ENCODE data around the gene FBXW11.

The FBXW11 gene

DNA sequence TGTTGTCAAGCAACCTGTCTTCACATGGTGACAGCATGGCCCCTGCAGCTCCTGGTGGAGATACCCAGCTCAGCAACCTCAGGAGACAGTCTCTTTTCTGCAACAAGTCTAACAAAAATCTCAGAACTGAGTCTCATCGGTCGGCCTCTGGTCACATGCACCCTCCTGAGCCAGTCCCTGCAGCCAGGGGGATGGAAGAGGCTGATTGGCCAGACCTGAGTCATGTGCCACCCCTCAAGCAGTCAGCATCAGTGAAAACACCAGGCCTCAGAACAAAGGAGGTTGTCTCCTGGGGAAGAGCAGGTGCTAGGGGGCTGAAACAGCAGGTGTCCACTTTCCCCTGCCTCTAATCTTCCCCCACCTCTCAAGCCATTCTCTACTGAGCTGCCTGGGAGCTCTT lies 166.4 kb downstream of the FBXW11 start:
- no peak overlapping the region for H3K27ac ChIP-seq
- TF ChIP-seq, protein P1, sequence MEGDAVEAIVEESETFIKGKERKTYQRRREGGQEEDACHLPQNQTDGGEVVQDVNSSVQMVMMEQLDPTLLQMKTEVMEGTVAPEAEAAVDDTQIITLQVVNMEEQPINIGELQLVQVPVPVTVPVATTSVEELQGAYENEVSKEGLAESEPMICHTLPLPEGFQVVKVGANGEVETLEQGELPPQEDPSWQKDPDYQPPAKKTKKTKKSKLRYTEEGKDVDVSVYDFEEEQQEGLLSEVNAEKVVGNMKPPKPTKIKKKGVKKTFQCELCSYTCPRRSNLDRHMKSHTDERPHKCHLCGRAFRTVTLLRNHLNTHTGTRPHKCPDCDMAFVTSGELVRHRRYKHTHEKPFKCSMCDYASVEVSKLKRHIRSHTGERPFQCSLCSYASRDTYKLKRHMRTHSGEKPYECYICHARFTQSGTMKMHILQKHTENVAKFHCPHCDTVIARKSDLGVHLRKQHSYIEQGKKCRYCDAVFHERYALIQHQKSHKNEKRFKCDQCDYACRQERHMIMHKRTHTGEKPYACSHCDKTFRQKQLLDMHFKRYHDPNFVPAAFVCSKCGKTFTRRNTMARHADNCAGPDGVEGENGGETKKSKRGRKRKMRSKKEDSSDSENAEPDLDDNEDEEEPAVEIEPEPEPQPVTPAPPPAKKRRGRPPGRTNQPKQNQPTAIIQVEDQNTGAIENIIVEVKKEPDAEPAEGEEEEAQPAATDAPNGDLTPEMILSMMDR (IDR thresholded peaks at IDR 0.05), result no peak
- no peak for TF ChIP-seq ZFX (IDR thresholded peaks at IDR 0.05; ENCODE audit: borderline replicate concordance)

GRCh38 chr5:171839112-171839511 lies 167.3 kb downstream of the FBXW11 start:
- no peak for TF ChIP-seq ZFX (IDR thresholded peaks at IDR 0.05; ENCODE audit: borderline replicate concordance)
- TF ChIP-seq, protein P1 (IDR thresholded peaks at IDR 0.05), result no peak

GRCh38 chr5:171838066-171838465 lies 168.4 kb downstream of the FBXW11 start:
- H3K27ac ChIP-seq, result no peak overlapping the region
- TF ChIP-seq ZFX (IDR thresholded peaks at IDR 0.05; ENCODE audit: borderline replicate concordance), result no peak
- TF ChIP-seq, protein P1 (IDR thresholded peaks at IDR 0.05), result no peak

More at GRCh38 chr5:171839112-171839511, 167.3 kb downstream of the FBXW11 start:
- no peak overlapping the region for H3K27ac ChIP-seq

DNA sequence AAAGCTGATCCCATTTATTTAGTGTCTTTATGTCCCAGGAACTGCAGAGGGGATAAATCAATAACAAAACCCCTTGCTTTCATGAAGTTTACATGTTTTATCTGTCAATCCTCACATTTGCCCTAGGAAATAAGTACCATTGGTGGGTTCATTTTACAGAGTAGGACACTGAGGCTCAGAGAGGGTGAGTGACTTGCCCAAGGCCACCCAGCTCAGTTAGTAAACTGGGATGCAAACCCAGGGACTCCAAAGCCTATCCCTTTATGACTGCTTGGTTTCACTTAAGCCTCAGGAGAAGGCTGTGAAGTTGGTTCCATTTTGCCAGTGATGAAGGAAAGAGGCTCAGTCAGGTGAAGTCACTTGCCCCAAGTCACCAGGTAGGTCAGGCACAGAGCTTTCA lies 168.9 kb downstream of the FBXW11 start:
- no peak overlapping the region for H3K27ac ChIP-seq
- TF ChIP-seq ZFX (IDR thresholded peaks at IDR 0.05; ENCODE audit: borderline replicate concordance), result no peak
- TF ChIP-seq, protein P1 (IDR thresholded peaks at IDR 0.05), result no peak

- H3K27ac ChIP-seq, result no peak overlapping the region
- TF ChIP-seq, protein P1 (IDR thresholded peaks at IDR 0.05), result no peak
- no peak for TF ChIP-seq ZFX (IDR thresholded peaks at IDR 0.05; ENCODE audit: borderline replicate concordance)
Observed at GRCh38 chr5:171835066-171835465, 171.4 kb downstream of the FBXW11 start.

- no peak overlapping the region for H3K27ac ChIP-seq
- TF ChIP-seq, protein P1 (IDR thresholded peaks at IDR 0.05), result no peak
- TF ChIP-seq ZFX (IDR thresholded peaks at IDR 0.05; ENCODE audit: borderline replicate concordance), result no peak
Observed at GRCh38 chr5:171834461-171834860, 172.0 kb downstream of the FBXW11 start.

DNA sequence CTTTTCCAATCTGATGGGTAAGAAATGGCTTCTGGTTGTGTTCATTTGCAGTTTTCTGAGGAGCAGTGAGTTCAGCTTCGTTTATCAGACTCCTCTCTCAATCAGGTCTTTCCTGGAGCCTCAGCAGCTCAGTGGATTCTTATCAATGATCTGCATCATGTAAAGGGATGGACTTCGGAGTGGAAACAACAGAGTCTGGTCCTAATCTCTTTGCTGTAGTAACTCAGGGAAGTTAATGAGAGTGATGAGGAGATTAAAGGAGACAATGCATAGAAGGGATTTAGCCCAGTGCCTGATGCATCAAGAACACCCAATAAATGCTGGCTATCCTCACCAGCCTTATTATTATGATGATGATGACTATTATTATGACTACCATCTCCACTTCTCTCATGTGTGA lies 173.7 kb downstream of the FBXW11 start:
- no peak overlapping the region for H3K27ac ChIP-seq
- TF ChIP-seq, protein P1 (IDR thresholded peaks at IDR 0.05), result no peak
